GM12892 (cell line): ENCODE data around the gene ZDHHC4.

Experiments
- POLR2A ChIP-seq: IDR thresholded peaks from 2 replicates; pipeline ENCODE4 v1.6.1; 2011; ENCODE audit warnings: low read depth, low read length, control low read depth
- POLR2AphosphoS5 ChIP-seq: IDR thresholded peaks from 2 replicates; pipeline ENCODE4 v1.6.1; 2011; ENCODE audit warnings: low read depth, low read length, control low read depth
- TAF1 ChIP-seq: IDR thresholded peaks from 2 replicates; pipeline ENCODE4 v1.6.1; 2011; ENCODE audit warnings: low read depth, mild to moderate bottlenecking, control low read depth, low read length, borderline replicate concordance

DNA sequence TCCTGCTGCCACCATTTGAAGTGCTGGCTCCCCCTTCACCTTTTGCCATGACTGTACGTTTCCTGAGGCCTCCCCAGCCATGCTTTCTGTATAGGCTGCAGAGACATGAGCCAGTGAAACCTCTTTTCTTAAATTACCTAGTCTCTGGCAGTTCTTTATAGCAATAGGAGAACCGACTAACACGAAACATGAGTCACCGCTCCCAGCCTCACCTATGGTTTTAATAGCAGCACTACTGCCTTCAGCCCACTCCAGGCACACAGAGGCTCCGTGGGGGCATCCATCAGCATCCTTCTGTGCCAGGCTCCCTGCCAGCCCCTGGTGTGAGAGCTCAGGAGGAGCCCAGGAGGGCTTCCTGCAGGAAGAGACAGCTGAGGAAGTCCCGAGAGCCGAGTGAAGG lies 54.4 kb downstream of the ZDHHC4 start:
- no peak for TF ChIP-seq POLR2A
- no peak for TF ChIP-seq POLR2AphosphoS5
- TF ChIP-seq TAF1: no peak
